ENCODE results near the gene TTLL5. TPM values are rescaled to one million over a fixed set of nuclear protein-coding genes. Genes with fewer than 3 reads are reported as not detected.

Gene TTLL5
- total and polyA plus RNA-seq, 9 of the 15 experiments (the other 6 are each of a cell fraction or from before 2014, with no cell fraction given) = 4.1 to 18.9 (median 12.6) TPM

- no TSS peak for BruUV-seq (replicated peaks)
- TF ChIP-seq MNT (conservative IDR thresholded peaks at IDR 0.05) (no peak), U2AF1 (optimal IDR thresholded peaks at IDR 0.05; ENCODE audit: low read depth, low read length) (no peak), ESRRB (CRISPR knock-in tag; IDR thresholded peaks at IDR 0.05; ENCODE audit: borderline replicate concordance) (no peak), CTBP1 (IDR thresholded peaks at IDR 0.05; ENCODE audit: borderline replicate concordance) (no peak), TRIM24 (IDR thresholded peaks at IDR 0.05) (no peak), KHSRP (IDR thresholded peaks at IDR 0.05) (no peak), RBM39 (optimal IDR thresholded peaks at IDR 0.05; ENCODE audit: low read depth, low read length) (no peak), NR1H2 (CRISPR knock-in tag; IDR thresholded peaks at IDR 0.05) (no peak), SAFB (IDR thresholded peaks at IDR 0.05; ENCODE audit: borderline replicate concordance, low read depth, low read length) (no peak), MCM5 (IDR thresholded peaks at IDR 0.05; ENCODE audit: low read depth) (no peak), PBX2 (CRISPR knock-in tag; IDR thresholded peaks at IDR 0.05; ENCODE audit: low read depth) (no peak), PBX2 (tag; conservative IDR thresholded peaks at IDR 0.05; ENCODE audit: low read depth) (no peak), SAP30 (IDR thresholded peaks at IDR 0.05; ENCODE audit: borderline replicate concordance, insufficient read depth, low read depth, low read length, poor library complexity, severe bottlenecking) (no peak), ZNF583 (CRISPR knock-in tag; IDR thresholded peaks at IDR 0.05) (no peak), BRD4 (IDR thresholded peaks at IDR 0.05) (no peak)
Observed at GRCh38 chr14:75851574-75851866, 190.5 kb downstream of the TTLL5 start.

More at GRCh38 chr14:75851574-75851866, 190.5 kb downstream of the TTLL5 start:
- H3K36me3 ChIP-seq (ENCODE audit: control insufficient read depth, insufficient read depth, low read length) = no peaks in the 10 kb centered on the region
- no peak overlapping the region for H3K4me2 ChIP-seq (ENCODE audit: insufficient read depth, low read length)
- 77% methylated on average over 4 of the region's 6 CpGs for WGBS (ENCODE audit: insufficient coverage, low coverage, missing lambda C conversion rate)
- FAIRE-seq (no peak), DNase-seq (ENCODE audit: extremely low read depth in 1 of 4, low spot score in 3 of 4) (no peak), ATAC-seq (no peak)
- CTCF ChIA-PET (ENCODE audit: low intra/inter-chr PET ratio) = no interaction called here
- H2AFZ ChIP-seq (ENCODE audit: low read depth, low read length) = no peak overlapping the region
- in situ Hi-C loops (cut with MboI) = no loop called here
- no peaks in the 10 kb centered on the region for H4K20me1 ChIP-seq (replicated peaks; ENCODE audit: control insufficient read depth, insufficient read depth, low read length)
- intact Hi-C loops (cut with micrococcal nuclease) = no loop called here
- H3K9me3 ChIP-seq (replicated peaks; ENCODE audit: control insufficient read depth, insufficient read depth, low read depth, low read length) = no peaks in the 10 kb centered on the region
- no peak overlapping the region for H3K9ac ChIP-seq (ENCODE audit: insufficient read depth in 1 of 2, low read depth in 2 of 2, low read length in 2 of 2)
- no peak overlapping the region for H3K27ac ChIP-seq (ENCODE audit: extremely low read depth, low read depth, low read length)
- no peaks in the 10 kb centered on the region for H3K79me2 ChIP-seq (ENCODE audit: control insufficient read depth, insufficient read depth, low read length)
- no peak overlapping the region for H3K4me3 ChIP-seq
- H3K27me3 ChIP-seq (ENCODE audit: control insufficient read depth in 2 of 2, insufficient read depth in 2 of 2, low read length in 2 of 2) = no peaks in the 10 kb centered on the region
- no peaks in the 10 kb centered on the region for H3K9me1 ChIP-seq (ENCODE audit: control insufficient read depth, insufficient read depth, low read length)
- no peaks in the 10 kb centered on the region for H3K4me1 ChIP-seq (replicated peaks in 1 of 2; ENCODE audit: control insufficient read depth in 2 of 2, insufficient read depth in 2 of 2, low read length in 2 of 2)
- POLR2A ChIA-PET = interaction anchor here (0.8 to 2.3 kb wide), 2 partner anchors 9 to 19 kb away, joined by 3 to 5 read pairs; no protein-coding TSS in a partner anchor
